ENCODE data around the gene STX4. TPM values are rescaled to one million over a fixed set of nuclear protein-coding genes. Genes with fewer than 3 reads are reported as not detected.

Gene STX4
- polyA plus RNA-seq, 1 of the 3 experiments (the other 2 are of a cell fraction), result 117 TPM

DNA sequence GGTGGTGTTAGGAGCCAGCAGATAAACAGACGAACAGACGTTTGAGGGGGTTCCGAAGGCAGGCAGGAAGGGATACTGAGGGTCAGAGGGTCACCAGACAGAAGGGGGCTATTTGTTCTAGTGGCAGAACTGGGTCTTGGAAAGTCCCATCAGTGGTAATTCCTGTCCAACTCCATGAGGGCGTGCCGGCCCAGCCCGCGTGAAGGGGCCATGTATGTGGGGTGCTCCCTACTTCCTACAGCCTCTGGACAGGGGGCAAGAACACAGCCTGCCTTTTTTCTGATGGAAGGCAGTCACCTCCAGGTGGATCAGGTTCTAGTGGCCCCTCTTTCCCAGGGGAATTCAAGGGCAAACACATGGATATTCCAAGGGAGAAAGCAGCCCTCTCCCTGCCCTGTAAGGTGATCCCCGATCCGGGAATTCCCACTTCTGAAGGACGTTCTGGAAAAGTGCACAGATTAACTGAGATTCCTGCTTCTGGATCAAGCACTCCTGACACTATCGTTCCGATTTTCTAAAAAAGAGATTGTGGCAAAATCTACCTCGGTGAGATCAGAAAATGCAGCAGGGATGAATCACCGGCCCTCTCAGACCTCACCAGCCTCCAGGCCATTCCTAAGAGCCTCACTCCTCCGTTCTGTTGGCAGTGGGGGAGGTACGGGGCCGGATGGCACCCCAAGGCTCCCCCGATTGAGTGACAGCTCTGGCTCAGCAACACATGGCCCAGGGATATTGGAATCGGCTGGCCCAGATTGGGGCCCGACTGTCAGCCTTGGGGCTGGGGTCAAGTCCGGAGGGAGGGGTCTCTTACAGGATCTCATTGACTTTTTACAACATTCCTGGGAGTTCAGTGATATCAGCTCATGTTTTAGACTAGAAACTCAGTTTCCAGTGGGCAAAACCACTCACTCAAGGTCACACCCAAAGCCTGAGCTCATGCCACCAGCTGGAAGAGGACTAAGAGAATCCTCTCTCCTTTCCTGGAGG lies 35.3 kb upstream of the STX4 start (continued):
- TF ChIP-seq NFIC (IDR thresholded peaks at IDR 0.05; ENCODE audit: borderline replicate concordance) (no peak; the same call in 1 of the 2 replicates), FOXM1 (IDR thresholded peaks at IDR 0.05; ENCODE audit: low read depth) (no peak), FOSL2 (IDR thresholded peaks at IDR 0.05; ENCODE audit: borderline replicate concordance, low read depth) (peak; percentile 88), SMC3 (IDR thresholded peaks at IDR 0.05; ENCODE audit: low read depth, low read length) (no peak), RAD21 (IDR thresholded peaks at IDR 0.05; ENCODE audit: low read length) (no peak), MXI1 (IDR thresholded peaks at IDR 0.05; ENCODE audit: low read depth, low read length) (no peak), TCF12 (IDR thresholded peaks at IDR 0.05) (peak; percentile 72), ZBTB33 (IDR thresholded peaks at IDR 0.05; ENCODE audit: borderline replicate concordance, low read depth) (no peak), GABPA (IDR thresholded peaks at IDR 0.05; ENCODE audit: low read depth) (0 out of 2 replicates have a peak, but pooled peaks have one; percentile 17), YY1 (IDR thresholded peaks at IDR 0.05; ENCODE audit: low read depth) (no peak), FOXJ3 (CRISPR knock-in tag; IDR thresholded peaks at IDR 0.05) (no peak), TAF1 (IDR thresholded peaks at IDR 0.05; ENCODE audit: borderline replicate concordance, low read depth, low read length) (no peak), RFX5 (IDR thresholded peaks at IDR 0.05; ENCODE audit: low read length) (no peak), SIN3A (IDR thresholded peaks at IDR 0.05; ENCODE audit: borderline replicate concordance, low read depth, low read length) (no peak; the same call in 1 of the 2 replicates), RCOR1 (IDR thresholded peaks at IDR 0.05; ENCODE audit: low read length) (no peak)
- TF ChIP-seq, protein P1, sequence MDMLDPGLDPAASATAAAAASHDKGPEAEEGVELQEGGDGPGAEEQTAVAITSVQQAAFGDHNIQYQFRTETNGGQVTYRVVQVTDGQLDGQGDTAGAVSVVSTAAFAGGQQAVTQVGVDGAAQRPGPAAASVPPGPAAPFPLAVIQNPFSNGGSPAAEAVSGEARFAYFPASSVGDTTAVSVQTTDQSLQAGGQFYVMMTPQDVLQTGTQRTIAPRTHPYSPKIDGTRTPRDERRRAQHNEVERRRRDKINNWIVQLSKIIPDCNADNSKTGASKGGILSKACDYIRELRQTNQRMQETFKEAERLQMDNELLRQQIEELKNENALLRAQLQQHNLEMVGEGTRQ (IDR thresholded peaks at IDR 0.05; ENCODE audit: borderline replicate concordance, low read depth, low read length), result no peak
- TF ChIP-seq, protein P2, sequence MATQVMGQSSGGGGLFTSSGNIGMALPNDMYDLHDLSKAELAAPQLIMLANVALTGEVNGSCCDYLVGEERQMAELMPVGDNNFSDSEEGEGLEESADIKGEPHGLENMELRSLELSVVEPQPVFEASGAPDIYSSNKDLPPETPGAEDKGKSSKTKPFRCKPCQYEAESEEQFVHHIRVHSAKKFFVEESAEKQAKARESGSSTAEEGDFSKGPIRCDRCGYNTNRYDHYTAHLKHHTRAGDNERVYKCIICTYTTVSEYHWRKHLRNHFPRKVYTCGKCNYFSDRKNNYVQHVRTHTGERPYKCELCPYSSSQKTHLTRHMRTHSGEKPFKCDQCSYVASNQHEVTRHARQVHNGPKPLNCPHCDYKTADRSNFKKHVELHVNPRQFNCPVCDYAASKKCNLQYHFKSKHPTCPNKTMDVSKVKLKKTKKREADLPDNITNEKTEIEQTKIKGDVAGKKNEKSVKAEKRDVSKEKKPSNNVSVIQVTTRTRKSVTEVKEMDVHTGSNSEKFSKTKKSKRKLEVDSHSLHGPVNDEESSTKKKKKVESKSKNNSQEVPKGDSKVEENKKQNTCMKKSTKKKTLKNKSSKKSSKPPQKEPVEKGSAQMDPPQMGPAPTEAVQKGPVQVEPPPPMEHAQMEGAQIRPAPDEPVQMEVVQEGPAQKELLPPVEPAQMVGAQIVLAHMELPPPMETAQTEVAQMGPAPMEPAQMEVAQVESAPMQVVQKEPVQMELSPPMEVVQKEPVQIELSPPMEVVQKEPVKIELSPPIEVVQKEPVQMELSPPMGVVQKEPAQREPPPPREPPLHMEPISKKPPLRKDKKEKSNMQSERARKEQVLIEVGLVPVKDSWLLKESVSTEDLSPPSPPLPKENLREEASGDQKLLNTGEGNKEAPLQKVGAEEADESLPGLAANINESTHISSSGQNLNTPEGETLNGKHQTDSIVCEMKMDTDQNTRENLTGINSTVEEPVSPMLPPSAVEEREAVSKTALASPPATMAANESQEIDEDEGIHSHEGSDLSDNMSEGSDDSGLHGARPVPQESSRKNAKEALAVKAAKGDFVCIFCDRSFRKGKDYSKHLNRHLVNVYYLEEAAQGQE (IDR thresholded peaks at IDR 0.05; ENCODE audit: low read depth, low read length), result no peak; the same call in 1 of the 2 replicates
